ENCODE results near the gene PCNT.

Gene PCNT

DNA sequence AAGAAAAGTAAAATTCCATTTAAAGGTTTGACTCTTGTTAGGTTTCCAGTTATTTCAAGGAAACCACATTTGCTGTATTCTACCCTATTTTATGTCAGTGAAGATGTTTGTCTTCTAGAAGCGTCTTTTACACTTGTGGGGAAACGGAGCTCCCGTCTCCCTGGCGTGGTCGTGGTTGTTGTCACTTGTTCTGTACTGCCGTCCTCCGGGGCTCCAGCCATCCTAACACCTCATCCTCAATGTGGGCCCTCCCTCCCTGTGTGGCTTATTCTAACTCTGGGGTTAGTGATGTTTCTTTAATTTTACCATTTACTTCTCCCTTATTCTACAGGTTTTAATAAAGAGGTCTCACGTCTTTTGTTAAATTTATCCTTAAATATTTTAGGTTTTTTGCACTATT, 82.0 kb downstream of the PCNT start:
- TF ChIP-seq EZH2phosphoT487 (IDR thresholded peaks at IDR 0.05; ENCODE audit: borderline replicate concordance, low read length), result no peak
- TF ChIP-seq, protein P1, sequence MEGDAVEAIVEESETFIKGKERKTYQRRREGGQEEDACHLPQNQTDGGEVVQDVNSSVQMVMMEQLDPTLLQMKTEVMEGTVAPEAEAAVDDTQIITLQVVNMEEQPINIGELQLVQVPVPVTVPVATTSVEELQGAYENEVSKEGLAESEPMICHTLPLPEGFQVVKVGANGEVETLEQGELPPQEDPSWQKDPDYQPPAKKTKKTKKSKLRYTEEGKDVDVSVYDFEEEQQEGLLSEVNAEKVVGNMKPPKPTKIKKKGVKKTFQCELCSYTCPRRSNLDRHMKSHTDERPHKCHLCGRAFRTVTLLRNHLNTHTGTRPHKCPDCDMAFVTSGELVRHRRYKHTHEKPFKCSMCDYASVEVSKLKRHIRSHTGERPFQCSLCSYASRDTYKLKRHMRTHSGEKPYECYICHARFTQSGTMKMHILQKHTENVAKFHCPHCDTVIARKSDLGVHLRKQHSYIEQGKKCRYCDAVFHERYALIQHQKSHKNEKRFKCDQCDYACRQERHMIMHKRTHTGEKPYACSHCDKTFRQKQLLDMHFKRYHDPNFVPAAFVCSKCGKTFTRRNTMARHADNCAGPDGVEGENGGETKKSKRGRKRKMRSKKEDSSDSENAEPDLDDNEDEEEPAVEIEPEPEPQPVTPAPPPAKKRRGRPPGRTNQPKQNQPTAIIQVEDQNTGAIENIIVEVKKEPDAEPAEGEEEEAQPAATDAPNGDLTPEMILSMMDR (IDR thresholded peaks at IDR 0.05; ENCODE audit: low read depth, low read length, poor library complexity, severe bottlenecking), result no peak
- Histone ChIP-seq H3F3A (ENCODE audit: control insufficient read depth, insufficient read depth) (peaks cover 2% of the 10 kb centered on the region; the same call in 1 of the 2 replicates), H3K4me2 (ENCODE audit: low read length) (no peak overlapping the region), H3K9me3 (ENCODE audit: control insufficient read depth, insufficient read depth, low read length) (no peaks in the 10 kb centered on the region), H3K27ac (ENCODE audit: low read depth, low read length) (no peak overlapping the region), H3K79me2 (ENCODE audit: control insufficient read depth, low read length) (no peaks in the 10 kb centered on the region), H3K27me3 (ENCODE audit: control insufficient read depth, low read length) (no peaks in the 10 kb centered on the region), H4K20me1 (ENCODE audit: control insufficient read depth, insufficient read depth, low read depth, low read length) (0 out of 2 replicates have a peak, but pooled peaks cover 2% of the 10 kb centered on the region), H3K4me1 (ENCODE audit: control insufficient read depth, low read length) (no peaks in the 10 kb centered on the region), H3K4me3 (ENCODE audit: low read length) (no peak overlapping the region), H3K9me2 (replicated peaks; ENCODE audit: control insufficient read depth, low read length) (no peaks in the 10 kb centered on the region), H3K36me3 (ENCODE audit: control insufficient read depth, low read length) (peaks cover 39% of the 10 kb centered on the region)

DNA sequence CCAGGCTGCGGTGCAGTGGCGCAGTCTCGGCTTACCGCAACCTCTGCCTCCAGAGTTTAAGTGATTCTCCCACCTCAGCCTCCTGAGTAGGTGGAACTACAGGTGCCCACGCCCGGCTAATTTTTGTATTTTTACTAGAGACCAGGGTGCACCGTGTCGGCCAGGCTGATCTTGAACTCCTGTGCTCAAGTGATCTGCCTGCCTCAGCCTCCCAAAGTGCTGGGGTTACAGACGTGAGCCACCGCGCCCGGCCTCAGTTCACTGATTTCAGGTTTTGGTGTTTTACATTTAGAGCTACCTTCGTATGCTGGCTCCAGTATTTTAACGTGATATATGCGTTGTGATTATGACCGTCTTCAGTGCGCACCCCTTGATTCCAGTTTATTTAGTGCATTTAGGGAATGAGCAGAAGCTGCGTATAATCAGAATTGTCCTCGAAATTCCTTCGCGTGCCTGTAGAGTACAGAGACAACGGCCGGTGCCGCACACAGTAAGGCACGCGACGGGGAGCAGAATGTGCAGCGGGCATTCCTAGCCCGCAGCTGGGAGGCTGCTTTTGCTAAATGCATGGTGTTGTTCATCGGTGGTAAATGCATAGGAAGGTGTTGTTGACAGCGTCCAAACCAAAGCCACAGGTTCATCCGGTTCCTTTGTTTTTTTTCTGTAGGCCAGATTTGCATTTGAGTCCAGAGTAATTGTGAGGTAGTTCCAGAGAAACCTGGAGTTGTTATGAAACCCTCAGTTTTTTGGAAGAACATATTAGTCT, 85.9 kb downstream of the PCNT start:
- no peaks in the 10 kb centered on the region for H3K4me1 ChIP-seq (ENCODE audit: control insufficient read depth, low read length)
- no peaks in the 10 kb centered on the region for H3K79me2 ChIP-seq (ENCODE audit: control insufficient read depth, low read length)
- H3F3A ChIP-seq (ENCODE audit: control insufficient read depth, insufficient read depth), result peaks cover 2% of the 10 kb centered on the region; the same call in 1 of the 2 replicates
- H4K20me1 ChIP-seq (ENCODE audit: control insufficient read depth, insufficient read depth, low read depth, low read length), result 0 out of 2 replicates have a peak, but pooled peaks cover 4% of the 10 kb centered on the region
- no peaks in the 10 kb centered on the region for H3K9me2 ChIP-seq (replicated peaks; ENCODE audit: control insufficient read depth, low read length)
- peaks cover 36% of the 10 kb centered on the region for H3K36me3 ChIP-seq (ENCODE audit: control insufficient read depth, low read length)
- H3K9me3 ChIP-seq (ENCODE audit: control insufficient read depth, insufficient read depth, low read length), result no peaks in the 10 kb centered on the region
- no peak overlapping the region for H3K4me2 ChIP-seq (ENCODE audit: low read length)
- no peak overlapping the region for H3K4me3 ChIP-seq (ENCODE audit: low read length)
- H3K27ac ChIP-seq (ENCODE audit: low read depth, low read length), result no peak overlapping the region
- TF ChIP-seq EZH2phosphoT487 (IDR thresholded peaks at IDR 0.05; ENCODE audit: borderline replicate concordance, low read length), result no peak
- TF ChIP-seq, protein P1 (IDR thresholded peaks at IDR 0.05; ENCODE audit: low read depth, low read length, poor library complexity, severe bottlenecking), result no peak
- H3K27me3 ChIP-seq (ENCODE audit: control insufficient read depth, low read length), result no peaks in the 10 kb centered on the region

DNA sequence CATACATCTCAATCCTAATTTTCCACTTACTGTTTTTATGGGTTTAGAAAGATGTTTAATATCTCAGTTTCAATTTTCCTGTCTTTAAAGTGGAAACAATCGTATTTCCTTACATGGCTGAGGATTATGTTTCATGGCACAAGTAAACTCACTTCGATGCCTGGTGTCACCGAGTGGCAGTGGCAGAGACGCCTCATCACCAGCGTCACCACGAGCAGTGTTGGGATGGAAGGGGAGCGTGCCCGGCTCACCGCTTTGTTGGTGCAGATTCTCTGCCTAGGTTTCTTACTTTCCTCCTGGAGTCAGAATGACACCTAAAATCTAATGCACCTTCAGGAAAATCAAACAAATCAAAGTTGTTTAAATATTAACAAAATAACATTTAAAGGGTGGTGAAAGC, 86.6 kb downstream of the PCNT start:
- no peak overlapping the region for H3K4me3 ChIP-seq (ENCODE audit: low read length)
- H3K27ac ChIP-seq (ENCODE audit: low read depth, low read length), result no peak overlapping the region
- H4K20me1 ChIP-seq (ENCODE audit: control insufficient read depth, insufficient read depth, low read depth, low read length), result 0 out of 2 replicates have a peak, but pooled peaks cover 4% of the 10 kb centered on the region
- peaks cover 38% of the 10 kb centered on the region for H3K36me3 ChIP-seq (ENCODE audit: control insufficient read depth, low read length)
- H3K9me2 ChIP-seq (replicated peaks; ENCODE audit: control insufficient read depth, low read length), result no peaks in the 10 kb centered on the region
- no peaks in the 10 kb centered on the region for H3K9me3 ChIP-seq (ENCODE audit: control insufficient read depth, insufficient read depth, low read length)
- H3K4me2 ChIP-seq (ENCODE audit: low read length), result no peak overlapping the region
- no peaks in the 10 kb centered on the region for H3K4me1 ChIP-seq (ENCODE audit: control insufficient read depth, low read length)
- H3F3A ChIP-seq (ENCODE audit: control insufficient read depth, insufficient read depth), result peaks cover 2% of the 10 kb centered on the region; the same call in 1 of the 2 replicates
- no peaks in the 10 kb centered on the region for H3K79me2 ChIP-seq (ENCODE audit: control insufficient read depth, low read length)
- no peaks in the 10 kb centered on the region for H3K27me3 ChIP-seq (ENCODE audit: control insufficient read depth, low read length)
- no peak for TF ChIP-seq EZH2phosphoT487 (IDR thresholded peaks at IDR 0.05; ENCODE audit: borderline replicate concordance, low read length)
- TF ChIP-seq, protein P1 (IDR thresholded peaks at IDR 0.05; ENCODE audit: low read depth, low read length, poor library complexity, severe bottlenecking), result no peak

Measured in DOHH2 (cell line).